HL-60/S4 treated with phorbol 12-myristate 13-acetate at 8.2 ng/mL for 4 days and 3 days (cell line): ENCODE data around the gene SIGMAR1.
"Not testable (repeated sequence)": the region's sequence is repeated elsewhere in the genome, so short reads cannot be mapped to it uniquely, and the experiment has no call there.

Source experiments
- in situ Hi-C: fragments of 300-500 bp; cut with MboI; formaldehyde crosslinking; loops from 2 replicates; pipeline ENCODE4 v1.15.0; 2022; ENCODE audit warnings: low sequenced_read_pairs

Gene SIGMAR1

GRCh38 chr9:34656992-34657391, 19.4 kb upstream of the SIGMAR1 start:
- in situ Hi-C loops = loop anchor here (25.0 kb wide), 1 partner anchor 455 kb away; the partner anchor contains the start of genes ATOSB and STOML2

GRCh38 chr9:34655394-34655793, 17.8 kb upstream of the SIGMAR1 start:
- in situ Hi-C loops = loop anchor here (25.0 kb wide), 1 partner anchor 457 kb away; the partner anchor contains the start of genes ATOSB and STOML2

GRCh38 chr9:34654323-34655051, 16.9 kb upstream of the SIGMAR1 start:
- in situ Hi-C loops = loop anchor here (25.0 kb wide), 1 partner anchor 458 kb away; the partner anchor contains the start of genes ATOSB and STOML2

GRCh38 chr9:34653151-34654072, 15.8 kb upstream of the SIGMAR1 start:
- in situ Hi-C loops = loop anchor here (25.0 kb wide), 1 partner anchor 459 kb away; the partner anchor contains the start of genes ATOSB and STOML2

- in situ Hi-C loops = loop anchor here (25.0 kb wide), 1 partner anchor 460 kb away; the partner anchor contains the start of genes ATOSB and STOML2
Observed at GRCh38 chr9:34652602-34653000, 15.0 kb upstream of the SIGMAR1 start.

- in situ Hi-C loops = loop anchor here (25.0 kb wide), 1 partner anchor 460 kb away; the partner anchor contains the start of genes ATOSB and STOML2
Observed at GRCh38 chr9:34651876-34652601, 14.5 kb upstream of the SIGMAR1 start, which contains the start of gene IL11RA. TSS of gene IL11RA (plus strand) at chr9:34652185. CDS start at chr9:34655218, 3,033 bp downstream.

GRCh38 chr9:34651321-34651720, 13.7 kb upstream of the SIGMAR1 start:
- in situ Hi-C loops = loop anchor here (25.0 kb wide), 1 partner anchor 461 kb away; the partner anchor contains the start of genes ATOSB and STOML2

GRCh38 chr9:34650816-34651215, 13.2 kb upstream of the SIGMAR1 start:
- in situ Hi-C loops = loop anchor here (25.0 kb wide), 1 partner anchor 461 kb away; the partner anchor contains the start of genes ATOSB and STOML2

GRCh38 chr9:34648673-34649072, 11.1 kb upstream of the SIGMAR1 start:
- in situ Hi-C loops = no loop called here

GRCh38 chr9:34647651-34648050, 10.1 kb upstream of the SIGMAR1 start:
- in situ Hi-C loops = no loop called here

- in situ Hi-C loops = no loop called here
Observed at GRCh38 chr9:34647084-34647403, 9.5 kb upstream of the SIGMAR1 start.

GRCh38 chr9:34646211-34647083, 8.9 kb upstream of the SIGMAR1 start, which contains the start of gene GALT:
TSS of gene GALT (plus strand) at chr9:34646675. CDS start at chr9:34646705, 30 bp downstream.
- in situ Hi-C loops = no loop called here

GRCh38 chr9:34644766-34645314, 7.3 kb upstream of the SIGMAR1 start:
- in situ Hi-C loops = no loop called here

- in situ Hi-C loops = no loop called here
Observed at GRCh38 chr9:34642679-34643078, 5.1 kb upstream of the SIGMAR1 start.

- in situ Hi-C loops = not testable (repeated sequence)
Observed at GRCh38 chr9:34639322-34639721, 1.7 kb upstream of the SIGMAR1 start.

- in situ Hi-C loops = no loop called here
Observed at GRCh38 chr9:34638138-34638445, 505 bp upstream of the SIGMAR1 start.

GRCh38 chr9:34636791-34637355, 714 bp downstream of the SIGMAR1 start:
- in situ Hi-C loops = no loop called here

- in situ Hi-C loops = no loop called here
Observed at GRCh38 chr9:34635556-34635955, 2.0 kb downstream of the SIGMAR1 start.
